ENCODE data around the gene OPN1MW.
"Not testable (repeated sequence)": the region's sequence is repeated elsewhere in the genome, so short reads cannot be mapped to it uniquely, and the experiment has no call there.

OPN1MW gene

DNA sequence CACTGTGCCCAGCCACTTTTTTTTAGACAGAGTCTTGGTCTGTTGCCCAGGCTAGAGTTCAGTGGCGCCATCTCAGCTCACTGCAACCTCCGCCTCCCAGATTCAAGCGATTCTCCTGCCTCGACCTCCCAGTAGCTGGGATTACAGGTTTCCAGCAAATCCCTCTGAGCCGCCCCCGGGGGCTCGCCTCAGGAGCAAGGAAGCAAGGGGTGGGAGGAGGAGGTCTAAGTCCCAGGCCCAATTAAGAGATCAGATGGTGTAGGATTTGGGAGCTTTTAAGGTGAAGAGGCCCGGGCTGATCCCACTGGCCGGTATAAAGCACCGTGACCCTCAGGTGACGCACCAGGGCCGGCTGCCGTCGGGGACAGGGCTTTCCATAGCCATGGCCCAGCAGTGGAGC lies at the start of gene OPN1MW:
TSS of gene OPN1MW (plus strand) at position 301 of the 400 bp plus-strand sequence. CDS start at position 383, 82 bp downstream.
- H3K4me3 Mint-ChIP-seq; H3K4me1 Mint-ChIP-seq (ENCODE audit: low read depth); H3K27me3 Mint-ChIP-seq; H3K27ac Mint-ChIP-seq; H3K9me3 Mint-ChIP-seq (ENCODE audit: low read depth); H3K36me3 Mint-ChIP-seq: not testable (repeated sequence)

DNA sequence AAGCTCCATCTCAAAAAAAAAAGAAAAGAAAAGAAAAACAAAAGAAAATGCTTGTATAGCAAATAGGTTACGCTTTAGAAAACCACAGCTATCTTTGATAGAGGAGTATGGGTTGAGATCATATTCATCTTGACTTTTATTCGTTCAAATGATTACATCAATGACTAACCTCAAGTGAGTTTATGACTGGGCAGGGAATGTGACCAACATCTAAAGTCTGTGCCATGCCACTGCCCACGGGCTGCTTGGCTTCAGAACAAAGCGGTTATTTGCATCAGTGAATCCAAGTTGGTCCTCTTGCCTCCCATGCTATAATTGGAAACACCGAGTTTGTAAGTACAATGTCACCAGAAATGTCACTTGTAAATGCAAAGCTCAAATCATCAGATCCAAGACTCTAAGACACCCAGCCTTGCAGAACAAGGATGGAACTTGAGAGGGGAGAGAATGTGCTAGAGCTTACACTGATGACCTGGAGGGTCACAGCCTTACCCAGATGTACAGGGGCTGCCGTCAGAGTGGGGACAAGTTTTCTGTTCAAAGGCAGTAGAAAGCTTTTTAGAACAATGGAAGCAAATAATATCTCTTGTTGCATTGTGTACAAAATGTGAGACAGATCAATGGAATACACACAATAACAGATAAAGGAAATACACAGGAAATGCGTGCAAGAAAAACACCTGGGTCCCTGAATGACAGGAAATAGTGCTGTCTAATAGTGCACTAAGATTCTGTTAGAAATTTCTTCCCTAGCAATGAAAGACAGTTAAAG lies 46.8 kb upstream of the OPN1MW start:
- Mint-ChIP-seq H3K4me3 (peak overlapping the region; percentile 65), H3K4me1 (ENCODE audit: low read depth) (peaks cover 19% of the 10 kb centered on the region), H3K27ac (peak overlapping the region; percentile 61), H3K9me3 (ENCODE audit: low read depth) (no peaks in the 10 kb centered on the region), H3K27me3 (no peaks in the 10 kb centered on the region), H3K36me3 (no peaks in the 10 kb centered on the region)

GRCh38 chrX:154136627-154137161 lies 45.7 kb upstream of the OPN1MW start:
- Mint-ChIP-seq H3K27me3 (no peaks in the 10 kb centered on the region), H3K36me3 (no peaks in the 10 kb centered on the region), H3K9me3 (ENCODE audit: low read depth) (no peaks in the 10 kb centered on the region), H3K27ac (peak overlapping the region; percentile 83), H3K4me3 (peak overlapping the region; percentile 65), H3K4me1 (ENCODE audit: low read depth) (peaks cover 19% of the 10 kb centered on the region)

DNA sequence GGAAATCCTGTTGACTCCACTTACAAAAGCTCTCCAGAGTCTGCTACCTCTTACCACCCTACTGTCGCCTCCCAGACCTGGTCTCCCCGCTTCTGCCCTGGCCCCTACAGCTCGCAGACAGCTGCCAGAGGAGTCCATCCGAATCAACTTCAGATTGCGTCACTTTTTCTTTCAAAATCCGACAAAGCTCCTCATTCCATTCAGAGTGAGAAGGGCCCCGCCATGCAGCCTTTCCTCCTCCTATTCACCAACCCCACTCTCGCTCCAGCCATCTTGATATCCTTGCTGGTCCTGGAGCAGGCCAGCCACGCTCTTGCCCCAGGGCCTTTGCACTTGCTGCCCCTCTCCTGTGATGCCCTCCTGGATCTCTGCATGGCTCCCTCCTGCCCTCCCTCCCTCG lies 43.5 kb upstream of the OPN1MW start:
- no peaks in the 10 kb centered on the region for H3K27me3 Mint-ChIP-seq
- H3K36me3 Mint-ChIP-seq: no peaks in the 10 kb centered on the region
- no peaks in the 10 kb centered on the region for H3K9me3 Mint-ChIP-seq (ENCODE audit: low read depth)
- no peak overlapping the region for H3K27ac Mint-ChIP-seq
- peaks cover 19% of the 10 kb centered on the region for H3K4me1 Mint-ChIP-seq (ENCODE audit: low read depth)
- no peak overlapping the region for H3K4me3 Mint-ChIP-seq

DNA sequence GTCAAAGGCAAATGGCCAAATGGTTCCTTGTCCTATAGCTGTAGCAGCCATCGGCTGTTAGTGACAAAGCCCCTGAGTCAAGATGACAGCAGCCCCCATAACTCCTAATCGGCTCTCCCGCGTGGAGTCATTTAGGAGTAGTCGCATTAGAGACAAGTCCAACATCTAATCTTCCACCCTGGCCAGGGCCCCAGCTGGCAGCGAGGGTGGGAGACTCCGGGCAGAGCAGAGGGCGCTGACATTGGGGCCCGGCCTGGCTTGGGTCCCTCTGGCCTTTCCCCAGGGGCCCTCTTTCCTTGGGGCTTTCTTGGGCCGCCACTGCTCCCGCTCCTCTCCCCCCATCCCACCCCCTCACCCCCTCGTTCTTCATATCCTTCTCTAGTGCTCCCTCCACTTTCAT lies 42.2 kb upstream of the OPN1MW start:
- peaks cover 15% of the 10 kb centered on the region for H3K4me1 Mint-ChIP-seq (ENCODE audit: low read depth)
- H3K4me3 Mint-ChIP-seq: no peak overlapping the region
- H3K27me3 Mint-ChIP-seq: no peaks in the 10 kb centered on the region
- no peaks in the 10 kb centered on the region for H3K9me3 Mint-ChIP-seq (ENCODE audit: low read depth)
- H3K27ac Mint-ChIP-seq: no peak overlapping the region
- H3K36me3 Mint-ChIP-seq: no peaks in the 10 kb centered on the region

- Mint-ChIP-seq H3K36me3 (no peaks in the 10 kb centered on the region), H3K4me1 (ENCODE audit: low read depth) (peaks cover 10% of the 10 kb centered on the region), H3K27me3 (no peaks in the 10 kb centered on the region), H3K9me3 (ENCODE audit: low read depth) (no peaks in the 10 kb centered on the region), H3K27ac (no peak overlapping the region), H3K4me3 (no peak overlapping the region)
Observed at GRCh38 chrX:154140742-154141141, 41.7 kb upstream of the OPN1MW start.

DNA sequence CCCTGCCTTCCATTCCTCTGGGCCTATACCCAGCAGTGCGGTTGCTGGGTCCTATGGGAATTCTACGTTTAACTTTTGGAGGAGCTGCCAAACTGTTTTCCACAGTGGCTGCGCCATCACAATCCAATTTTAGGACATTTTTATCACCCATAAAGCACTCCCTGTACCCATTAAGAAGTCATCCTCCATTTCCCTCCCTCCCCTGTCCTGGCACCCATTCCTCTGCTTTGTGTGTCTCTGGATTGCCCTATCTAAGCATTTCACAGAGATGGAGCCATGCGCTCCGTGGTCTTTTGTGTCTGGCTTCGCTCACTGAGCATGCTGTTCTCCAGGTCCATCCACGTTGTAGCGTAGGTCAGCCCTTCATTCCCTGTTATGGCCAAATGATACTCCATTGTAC lies 40.0 kb upstream of the OPN1MW start:
- no peaks in the 10 kb centered on the region for H3K36me3 Mint-ChIP-seq
- no peak overlapping the region for H3K27ac Mint-ChIP-seq
- no peaks in the 10 kb centered on the region for H3K9me3 Mint-ChIP-seq (ENCODE audit: low read depth)
- no peaks in the 10 kb centered on the region for H3K4me1 Mint-ChIP-seq (ENCODE audit: low read depth)
- no peak overlapping the region for H3K4me3 Mint-ChIP-seq
- no peaks in the 10 kb centered on the region for H3K27me3 Mint-ChIP-seq

DNA sequence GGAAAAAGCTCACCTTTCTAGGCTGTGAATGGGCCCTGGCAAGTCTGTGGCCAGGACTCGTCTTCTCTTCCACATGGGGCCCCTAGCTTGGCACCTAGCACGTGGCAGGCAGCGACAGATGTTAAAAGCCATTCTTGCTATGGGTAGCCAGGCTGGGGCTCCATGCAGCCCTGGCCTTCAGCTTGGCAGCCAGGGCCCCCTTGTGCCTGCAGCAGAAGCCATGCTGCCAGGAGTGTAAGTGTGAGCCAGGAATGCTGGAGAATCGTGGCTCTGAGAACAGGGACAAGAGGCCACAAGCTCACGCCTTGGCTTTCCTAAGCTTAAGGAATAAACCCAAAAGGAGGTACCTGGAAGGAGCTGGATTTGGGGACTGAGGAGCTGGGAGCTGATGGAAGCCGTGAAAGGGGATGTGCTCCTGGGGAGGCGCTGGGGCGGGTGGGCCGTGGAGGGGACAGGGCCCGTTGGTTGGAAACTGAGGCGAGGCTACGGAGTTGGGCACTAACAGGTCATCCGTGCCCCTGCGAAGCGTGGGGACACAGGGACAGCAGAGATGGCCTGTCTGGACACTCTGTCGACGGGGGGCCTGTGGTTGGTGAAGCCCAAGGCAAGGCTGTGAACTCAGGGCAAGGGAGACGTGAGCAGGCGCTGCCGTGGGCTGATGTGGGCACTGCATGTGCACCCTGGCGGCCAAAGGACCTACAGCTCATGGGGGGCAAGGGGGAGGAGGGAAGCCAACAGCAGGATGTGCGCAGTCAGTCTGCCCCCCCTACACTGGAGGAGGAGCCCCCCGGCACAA lies 39.2 kb upstream of the OPN1MW start:
- Mint-ChIP-seq H3K4me1 (ENCODE audit: low read depth) (no peaks in the 10 kb centered on the region), H3K27ac (no peak overlapping the region), H3K9me3 (ENCODE audit: low read depth) (no peaks in the 10 kb centered on the region), H3K4me3 (no peak overlapping the region), H3K36me3 (no peaks in the 10 kb centered on the region), H3K27me3 (no peaks in the 10 kb centered on the region)

DNA sequence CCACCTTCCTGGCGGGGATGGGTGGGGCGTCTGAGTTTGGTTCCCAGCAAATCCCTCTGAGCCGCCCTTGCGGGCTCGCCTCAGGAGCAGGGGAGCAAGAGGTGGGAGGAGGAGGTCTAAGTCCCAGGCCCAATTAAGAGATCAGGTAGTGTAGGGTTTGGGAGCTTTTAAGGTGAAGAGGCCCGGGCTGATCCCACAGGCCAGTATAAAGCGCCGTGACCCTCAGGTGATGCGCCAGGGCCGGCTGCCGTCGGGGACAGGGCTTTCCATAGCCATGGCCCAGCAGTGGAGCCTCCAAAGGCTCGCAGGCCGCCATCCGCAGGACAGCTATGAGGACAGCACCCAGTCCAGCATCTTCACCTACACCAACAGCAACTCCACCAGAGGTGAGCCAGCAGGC lies 38.4 kb upstream of the OPN1MW start, which contains the start of gene OPN1LW:
TSS of gene OPN1LW (plus strand) at position 234 of the 400 bp plus-strand sequence. CDS start at position 275, 41 bp downstream.
- H3K36me3 Mint-ChIP-seq; H3K27me3 Mint-ChIP-seq; H3K4me3 Mint-ChIP-seq; H3K9me3 Mint-ChIP-seq (ENCODE audit: low read depth); H3K4me1 Mint-ChIP-seq (ENCODE audit: low read depth); H3K27ac Mint-ChIP-seq: not testable (repeated sequence)

- H3K9me3 Mint-ChIP-seq (ENCODE audit: low read depth); H3K36me3 Mint-ChIP-seq; H3K4me1 Mint-ChIP-seq (ENCODE audit: low read depth); H3K27ac Mint-ChIP-seq; H3K27me3 Mint-ChIP-seq; H3K4me3 Mint-ChIP-seq: not testable (repeated sequence)
Observed at GRCh38 chrX:154151030-154151429, 31.4 kb upstream of the OPN1MW start.

- H3K4me3 Mint-ChIP-seq; H3K27ac Mint-ChIP-seq; H3K4me1 Mint-ChIP-seq (ENCODE audit: low read depth); H3K9me3 Mint-ChIP-seq (ENCODE audit: low read depth); H3K36me3 Mint-ChIP-seq; H3K27me3 Mint-ChIP-seq: not testable (repeated sequence)
Observed at GRCh38 chrX:154156221-154156620, 26.2 kb upstream of the OPN1MW start.

- H3K36me3 Mint-ChIP-seq; H3K4me1 Mint-ChIP-seq (ENCODE audit: low read depth); H3K4me3 Mint-ChIP-seq; H3K27me3 Mint-ChIP-seq; H3K27ac Mint-ChIP-seq; H3K9me3 Mint-ChIP-seq (ENCODE audit: low read depth): not testable (repeated sequence)
Observed at GRCh38 chrX:154157207-154157606, 25.2 kb upstream of the OPN1MW start.

DNA sequence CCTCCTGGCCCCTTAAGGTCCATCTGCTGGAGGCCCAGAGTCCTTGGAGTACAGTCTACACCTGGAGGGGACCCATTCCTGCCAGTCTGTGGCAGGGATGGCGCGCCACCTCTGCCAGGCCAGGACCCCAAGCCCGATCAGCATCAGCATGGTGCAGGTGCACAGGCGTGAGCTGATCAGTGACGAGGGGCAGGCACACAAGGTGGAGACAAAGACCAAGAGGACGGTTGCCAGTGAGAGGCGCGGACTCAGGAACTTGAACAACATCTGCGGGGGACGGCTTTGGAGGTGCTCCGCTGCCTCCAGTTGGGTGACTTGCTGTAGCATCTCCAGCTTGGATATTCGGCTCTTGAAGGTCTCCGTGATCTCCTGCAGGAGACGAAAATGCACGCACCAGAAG lies 23.1 kb upstream of the OPN1MW start:
- not testable (repeated sequence) for H3K4me1 Mint-ChIP-seq (ENCODE audit: low read depth); H3K9me3 Mint-ChIP-seq (ENCODE audit: low read depth); H3K4me3 Mint-ChIP-seq; H3K27ac Mint-ChIP-seq; H3K27me3 Mint-ChIP-seq; H3K36me3 Mint-ChIP-seq

GRCh38 chrX:154164902-154165301 lies 17.5 kb upstream of the OPN1MW start:
- not testable (repeated sequence) for H3K4me1 Mint-ChIP-seq (ENCODE audit: low read depth); H3K9me3 Mint-ChIP-seq (ENCODE audit: low read depth); H3K4me3 Mint-ChIP-seq; H3K36me3 Mint-ChIP-seq; H3K27me3 Mint-ChIP-seq; H3K27ac Mint-ChIP-seq

DNA sequence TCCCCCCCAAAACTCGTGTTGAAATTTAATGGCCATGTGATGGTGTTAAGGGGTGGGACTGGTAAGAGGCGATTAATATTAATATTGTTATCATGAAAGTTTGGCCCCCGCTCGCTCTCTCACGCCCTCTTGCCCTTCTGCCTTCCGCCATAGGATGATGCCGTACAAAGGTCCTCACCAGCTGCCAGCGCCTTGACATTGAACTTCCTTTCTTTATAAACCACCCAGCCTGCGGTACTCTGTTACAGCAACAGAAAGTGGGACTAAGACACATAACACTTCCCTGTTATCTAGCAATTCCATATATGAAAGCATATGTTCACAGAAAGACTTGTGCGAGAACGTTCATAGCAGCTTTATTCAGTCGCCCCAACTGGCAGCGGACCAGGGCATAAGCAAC lies 14.0 kb upstream of the OPN1MW start:
- not testable (repeated sequence) for H3K36me3 Mint-ChIP-seq; H3K9me3 Mint-ChIP-seq (ENCODE audit: low read depth); H3K4me1 Mint-ChIP-seq (ENCODE audit: low read depth)

More for the DNA sequence above, 14.0 kb upstream of the OPN1MW start:
- H3K27me3 Mint-ChIP-seq, H3K27ac Mint-ChIP-seq, H3K4me3 Mint-ChIP-seq: not testable (repeated sequence)
